K562 (cell line): ENCODE data around the gene RPL7A. TPM values are rescaled to one million over a fixed set of nuclear protein-coding genes. Genes with fewer than 3 reads are reported as not detected.

Experiments used
- ATF7 ChIP-seq: fragments of 450-650 bp; IDR thresholded peaks from 2 replicates; pipeline ENCODE4 v1.7.1; 2014; ENCODE audit warnings: mild to moderate bottlenecking, moderate library complexity
- CREB5 ChIP-seq: fragments of 250-450 bp; sonication (Bioruptor Pico); IDR thresholded peaks from 2 replicates; pipeline ENCODE4 v1.5.0; 2020; ENCODE audit warnings: mild to moderate bottlenecking
- GATA2 ChIP-seq: sonication (generic); formaldehyde crosslinking; IDR thresholded peaks from 2 replicates; pipeline ENCODE4 v1.4.0; 2020; ENCODE audit warnings: mild to moderate bottlenecking, missing genetic modification reagents
- HNRNPUL1 ChIP-seq: fragments of 200-400 bp; formaldehyde crosslinking; IDR thresholded peaks from 2 replicates; pipeline ENCODE4 v1.6.1; 2017; ENCODE audit warnings: low read length
- ILF3 ChIP-seq: fragments of 450-650 bp; IDR thresholded peaks from 2 replicates; pipeline ENCODE4 v1.6.1; 2018; ENCODE audit warnings: antibody characterized with exemption, mild to moderate bottlenecking, moderate library complexity, borderline replicate concordance
- MAX ChIP-seq: sonication (generic); formaldehyde crosslinking; IDR thresholded peaks from 2 replicates; pipeline ENCODE4 v1.9.0; 2022; ENCODE audit warnings: mild to moderate bottlenecking, missing genetic modification reagents
- NCOA2 ChIP-seq, 2 experiments: fragments of 450-650 bp; IDR thresholded peaks; 2 replicates each; pipeline ENCODE4 v1.6.1; 2018; ENCODE audit warnings: mild to moderate bottlenecking in 2 of 2, moderate library complexity in 1 of 2; ENCODE audit not compliant: partially characterized antibody in 2 of 2
- NFRKB ChIP-seq: fragments of 450-650 bp; IDR thresholded peaks from 2 replicates; pipeline ENCODE4 v1.6.1; 2016; ENCODE audit warnings: low read depth
- POLR2AphosphoS2 ChIP-seq: IDR thresholded peaks from 2 replicates; pipeline ENCODE4 v1.6.1; 2012; ENCODE audit warnings: low read length, improper control_type of control experiment
- SMARCA4 ChIP-seq: fragments of 450-650 bp; IDR thresholded peaks from 2 replicates; pipeline ENCODE4 v1.6.1; 2016
- ZBED1 ChIP-seq: IDR thresholded peaks from 2 replicates; pipeline ENCODE4 v1.6.1; 2014
- ZNF23 ChIP-seq: fragments of 250-450 bp; sonication (Bioruptor Pico); IDR thresholded peaks from 2 replicates; pipeline ENCODE4 v1.4.0; 2020; ENCODE audit warnings: mild to moderate bottlenecking
- ZNF311 ChIP-seq: fragments of 250-450 bp; sonication (Bioruptor Pico); IDR thresholded peaks from 2 replicates; pipeline ENCODE4 v1.4.0; 2020; ENCODE audit warnings: mild to moderate bottlenecking, moderate library complexity
- ZNF408 ChIP-seq: fragments of 250-450 bp; sonication (Bioruptor Pico); IDR thresholded peaks from 2 replicates; pipeline ENCODE4 v1.4.0; 2020; ENCODE audit warnings: low read depth, mild to moderate bottlenecking, moderate library complexity
- polyA plus RNA-seq, 8 experiments: library from polyadenylated mRNA; depleted of rRNA in 4 of 8; stranded (reverse) in 5 of 8; unstranded in 3 of 8; fragments of >200 nt; fragmentation: Nextera tagmentation in 2 of 8; fragmentation: Illumina TruSeq in 1 of 8; extraction: Ambion mirVana in 2 of 8; extraction: Trizol in 1 of 8; gene quantifications; 2 replicates each; pipeline versions ENCODE4 v1.2.1 to v1.2.3, GENCODE V29; 2011 to 2014; ENCODE audit warnings: inconsistent platforms in 1 of 8, missing spikeins in 1 of 8
- total RNA-seq, 7 experiments: library from RNA; depleted of rRNA in 6 of 7; stranded (reverse); fragments of >200 nt in 6 of 7; fragmentation: Illumina TruSeq in 2 of 7; extraction: Trizol in 2 of 7; gene quantifications; 2 replicates each; pipeline versions ENCODE4 v1.2.1 to v1.2.3, GENCODE V29; 2011 to 2021; ENCODE audit warnings: low replicate concordance in 1 of 7
- TF ChIP-seq, protein P1 (sequence below): sonication (generic); formaldehyde crosslinking; IDR thresholded peaks from 2 replicates; pipeline ENCODE4 v1.8.1; 2023; ENCODE audit warnings: missing genetic modification reagents, mild to moderate bottlenecking, borderline replicate concordance
- TF ChIP-seq, protein P2 (sequence below): fragments of 450-650 bp; formaldehyde crosslinking; IDR thresholded peaks from 2 replicates; pipeline ENCODE4 v1.4.0; 2022; ENCODE audit warnings: missing genetic modification characterization
- TF ChIP-seq, protein P3 (sequence below): fragments of 250-450 bp; sonication (Bioruptor Pico); IDR thresholded peaks from 2 replicates; pipeline ENCODE4 v1.9.0; 2021; ENCODE audit warnings: mild to moderate bottlenecking
- TF ChIP-seq, protein P4 (sequence below): fragments of 450-650 bp; IDR thresholded peaks from 2 replicates; pipeline ENCODE4 v1.6.1; 2016; ENCODE audit warnings: mild to moderate bottlenecking

The RPL7A gene
- total and polyA plus RNA-seq, 9 of the 15 experiments (the other 6 are each of a cell fraction or from before 2014, with no cell fraction given) = 1,935 to 3,760 (median 2,652) TPM

DNA sequence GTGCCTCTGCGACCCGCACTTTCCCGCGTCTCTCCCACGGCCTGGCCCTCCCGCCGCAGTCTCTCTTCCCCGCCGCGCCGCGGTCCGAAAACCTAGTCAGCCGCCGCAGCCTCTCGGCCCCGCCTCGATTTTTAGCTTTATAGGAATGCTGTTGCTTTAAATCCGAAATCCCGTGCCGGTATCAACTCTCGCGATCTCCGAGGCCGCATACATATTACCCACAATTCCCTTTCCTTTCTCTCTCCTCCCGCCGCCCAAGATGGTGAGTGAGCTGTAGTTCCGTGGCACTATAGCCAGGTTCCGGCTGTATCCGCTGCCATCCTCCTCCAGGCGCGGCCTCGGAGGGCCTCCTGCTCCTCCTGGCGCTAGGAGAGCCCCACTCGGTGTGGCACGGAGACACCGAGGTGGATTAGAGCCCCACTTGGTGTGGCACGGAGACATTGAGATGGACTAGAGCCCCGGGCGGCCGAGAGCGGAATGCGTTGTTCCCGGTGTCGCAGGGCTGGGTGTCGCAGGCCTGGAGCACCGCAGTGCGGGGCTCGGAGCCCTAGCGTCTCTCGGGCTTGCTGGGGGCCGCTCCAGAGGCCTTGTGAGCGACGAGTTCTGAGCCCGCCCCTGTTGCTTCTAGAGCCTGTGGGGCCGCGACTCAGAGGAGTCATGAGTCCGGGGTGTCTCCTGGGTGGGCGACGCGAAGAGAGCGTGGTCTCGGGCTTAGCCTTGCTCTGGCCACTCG, at the start of gene RPL7A, which contains the start of gene MED22 (continued):
- TF ChIP-seq NFRKB (peak; percentile 94), MAX (CRISPR knock-in tag) (peak; percentile 76), SMARCA4 (no peak), ZBED1 (no peak), ZNF408 (CRISPR knock-in tag) (no peak), ZNF23 (CRISPR knock-in tag) (no peak), ILF3 (no peak), CREB5 (no peak), NCOA2 (IDR thresholded peaks at IDR 0.05; ENCODE audit: partially characterized antibody in 2 of 2) (no peak), ATF7 (peak; percentile 71), HNRNPUL1 (no peak), GATA2 (CRISPR knock-in tag) (no peak), POLR2AphosphoS2 (peak; percentile 81; the same call in 1 of the 2 replicates), ZNF311 (CRISPR knock-in tag) (no peak)
- TF ChIP-seq, protein P1, sequence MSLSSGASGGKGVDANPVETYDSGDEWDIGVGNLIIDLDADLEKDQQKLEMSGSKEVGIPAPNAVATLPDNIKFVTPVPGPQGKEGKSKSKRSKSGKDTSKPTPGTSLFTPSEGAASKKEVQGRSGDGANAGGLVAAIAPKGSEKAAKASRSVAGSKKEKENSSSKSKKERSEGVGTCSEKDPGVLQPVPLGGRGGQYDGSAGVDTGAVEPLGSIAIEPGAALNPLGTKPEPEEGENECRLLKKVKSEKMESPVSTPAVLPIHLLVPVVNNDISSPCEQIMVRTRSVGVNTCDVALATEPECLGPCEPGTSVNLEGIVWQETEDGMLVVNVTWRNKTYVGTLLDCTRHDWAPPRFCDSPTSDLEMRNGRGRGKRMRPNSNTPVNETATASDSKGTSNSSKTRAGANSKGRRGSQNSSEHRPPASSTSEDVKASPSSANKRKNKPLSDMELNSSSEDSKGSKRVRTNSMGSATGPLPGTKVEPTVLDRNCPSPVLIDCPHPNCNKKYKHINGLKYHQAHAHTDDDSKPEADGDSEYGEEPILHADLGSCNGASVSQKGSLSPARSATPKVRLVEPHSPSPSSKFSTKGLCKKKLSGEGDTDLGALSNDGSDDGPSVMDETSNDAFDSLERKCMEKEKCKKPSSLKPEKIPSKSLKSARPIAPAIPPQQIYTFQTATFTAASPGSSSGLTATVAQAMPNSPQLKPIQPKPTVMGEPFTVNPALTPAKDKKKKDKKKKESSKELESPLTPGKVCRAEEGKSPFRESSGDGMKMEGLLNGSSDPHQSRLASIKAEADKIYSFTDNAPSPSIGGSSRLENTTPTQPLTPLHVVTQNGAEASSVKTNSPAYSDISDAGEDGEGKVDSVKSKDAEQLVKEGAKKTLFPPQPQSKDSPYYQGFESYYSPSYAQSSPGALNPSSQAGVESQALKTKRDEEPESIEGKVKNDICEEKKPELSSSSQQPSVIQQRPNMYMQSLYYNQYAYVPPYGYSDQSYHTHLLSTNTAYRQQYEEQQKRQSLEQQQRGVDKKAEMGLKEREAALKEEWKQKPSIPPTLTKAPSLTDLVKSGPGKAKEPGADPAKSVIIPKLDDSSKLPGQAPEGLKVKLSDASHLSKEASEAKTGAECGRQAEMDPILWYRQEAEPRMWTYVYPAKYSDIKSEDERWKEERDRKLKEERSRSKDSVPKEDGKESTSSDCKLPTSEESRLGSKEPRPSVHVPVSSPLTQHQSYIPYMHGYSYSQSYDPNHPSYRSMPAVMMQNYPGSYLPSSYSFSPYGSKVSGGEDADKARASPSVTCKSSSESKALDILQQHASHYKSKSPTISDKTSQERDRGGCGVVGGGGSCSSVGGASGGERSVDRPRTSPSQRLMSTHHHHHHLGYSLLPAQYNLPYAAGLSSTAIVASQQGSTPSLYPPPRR (CRISPR knock-in tag) = no peak
- TF ChIP-seq, protein P2, sequence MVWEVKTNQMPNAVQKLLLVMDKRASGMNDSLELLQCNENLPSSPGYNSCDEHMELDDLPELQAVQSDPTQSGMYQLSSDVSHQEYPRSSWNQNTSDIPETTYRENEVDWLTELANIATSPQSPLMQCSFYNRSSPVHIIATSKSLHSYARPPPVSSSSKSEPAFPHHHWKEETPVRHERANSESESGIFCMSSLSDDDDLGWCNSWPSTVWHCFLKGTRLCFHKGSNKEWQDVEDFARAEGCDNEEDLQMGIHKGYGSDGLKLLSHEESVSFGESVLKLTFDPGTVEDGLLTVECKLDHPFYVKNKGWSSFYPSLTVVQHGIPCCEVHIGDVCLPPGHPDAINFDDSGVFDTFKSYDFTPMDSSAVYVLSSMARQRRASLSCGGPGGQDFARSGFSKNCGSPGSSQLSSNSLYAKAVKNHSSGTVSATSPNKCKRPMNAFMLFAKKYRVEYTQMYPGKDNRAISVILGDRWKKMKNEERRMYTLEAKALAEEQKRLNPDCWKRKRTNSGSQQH = peak; percentile 70; the same call in 1 of the 2 replicates
- TF ChIP-seq, protein P3, sequence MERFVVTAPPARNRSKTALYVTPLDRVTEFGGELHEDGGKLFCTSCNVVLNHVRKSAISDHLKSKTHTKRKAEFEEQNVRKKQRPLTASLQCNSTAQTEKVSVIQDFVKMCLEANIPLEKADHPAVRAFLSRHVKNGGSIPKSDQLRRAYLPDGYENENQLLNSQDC (CRISPR knock-in tag) = peak; percentile 28; the same call in 1 of the 2 replicates
- TF ChIP-seq, protein P4, sequence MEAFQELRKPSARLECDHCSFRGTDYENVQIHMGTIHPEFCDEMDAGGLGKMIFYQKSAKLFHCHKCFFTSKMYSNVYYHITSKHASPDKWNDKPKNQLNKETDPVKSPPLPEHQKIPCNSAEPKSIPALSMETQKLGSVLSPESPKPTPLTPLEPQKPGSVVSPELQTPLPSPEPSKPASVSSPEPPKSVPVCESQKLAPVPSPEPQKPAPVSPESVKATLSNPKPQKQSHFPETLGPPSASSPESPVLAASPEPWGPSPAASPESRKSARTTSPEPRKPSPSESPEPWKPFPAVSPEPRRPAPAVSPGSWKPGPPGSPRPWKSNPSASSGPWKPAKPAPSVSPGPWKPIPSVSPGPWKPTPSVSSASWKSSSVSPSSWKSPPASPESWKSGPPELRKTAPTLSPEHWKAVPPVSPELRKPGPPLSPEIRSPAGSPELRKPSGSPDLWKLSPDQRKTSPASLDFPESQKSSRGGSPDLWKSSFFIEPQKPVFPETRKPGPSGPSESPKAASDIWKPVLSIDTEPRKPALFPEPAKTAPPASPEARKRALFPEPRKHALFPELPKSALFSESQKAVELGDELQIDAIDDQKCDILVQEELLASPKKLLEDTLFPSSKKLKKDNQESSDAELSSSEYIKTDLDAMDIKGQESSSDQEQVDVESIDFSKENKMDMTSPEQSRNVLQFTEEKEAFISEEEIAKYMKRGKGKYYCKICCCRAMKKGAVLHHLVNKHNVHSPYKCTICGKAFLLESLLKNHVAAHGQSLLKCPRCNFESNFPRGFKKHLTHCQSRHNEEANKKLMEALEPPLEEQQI = 0 out of 2 replicates have a peak, but pooled peaks have one; percentile 48
